Keratinocyte (primary cell): ENCODE data around the gene AP4S1. TPM values are rescaled to one million over a fixed set of nuclear protein-coding genes. Genes with fewer than 3 reads are reported as not detected.

Source experiments
- DNase-seq: peaks from one replicate; pipeline ENCODE4 v3.0.0-alpha.2; 2011; ENCODE audit warnings: low read depth, missing footprints, low spot score
- FAIRE-seq: peaks from 2 replicates; lab custom pipeline; 2011; peaks lifted over from hg19 to GRCh38; lab: Jason Lieb, UNC
- H2AFZ ChIP-seq: 2 replicates; pipeline ENCODE4 v1.6.0; 2012; ENCODE audit warnings: low read length, control low read depth, inconsistent platforms; ENCODE audit not compliant: control insufficient read depth
- H3K27ac ChIP-seq: 2 replicates; pipeline ENCODE4 v1.5.1; 2011; ENCODE audit warnings: low read length; ENCODE audit not compliant: control insufficient read depth, insufficient read depth
- H3K27me3 ChIP-seq: 3 replicates; pipeline ENCODE4 v1.6.0; 2011; ENCODE audit warnings: low read length; ENCODE audit not compliant: control insufficient read depth, insufficient read depth; ENCODE audit errors: extremely low read depth
- H3K36me3 ChIP-seq, 2 experiments: 2 replicates in 1 of 2; 3 replicates in 1 of 2; pipeline ENCODE4 v1.5.1; 2011; ENCODE audit warnings: low read length in 2 of 2, mild to moderate bottlenecking in 1 of 2; ENCODE audit not compliant: control insufficient read depth in 2 of 2, insufficient read depth in 2 of 2; ENCODE audit errors: extremely low read depth in 1 of 2
- H3K4me1 ChIP-seq: 3 replicates; pipeline ENCODE4 v1.5.1; 2011; ENCODE audit warnings: low read length; ENCODE audit not compliant: control insufficient read depth, insufficient read depth; ENCODE audit errors: extremely low read depth
- H3K4me2 ChIP-seq: 3 replicates; pipeline ENCODE4 v1.6.0; 2011; ENCODE audit warnings: low read depth, low read length; ENCODE audit not compliant: control insufficient read depth, insufficient read depth; ENCODE audit errors: extremely low read depth
- H3K4me3 ChIP-seq, 3 experiments: fragments of 200-600 bp in 1 of 3; sonication (generic) in 1 of 3; 2 replicates in 2 of 3; 3 replicates in 1 of 3; pipeline ENCODE4 v1.5.1; 2011 to 2016; ENCODE audit warnings: low read length in 3 of 3, mild to moderate bottlenecking in 3 of 3, control low read depth in 2 of 3, inconsistent platforms in 1 of 3, low read depth in 1 of 3, mixed read lengths in 1 of 3, mixed run types in 1 of 3, moderate library complexity in 1 of 3; ENCODE audit not compliant: control insufficient read depth in 2 of 3, insufficient read depth in 2 of 3; ENCODE audit errors: extremely low read depth in 1 of 3
- H3K79me2 ChIP-seq: 2 replicates; pipeline ENCODE4 v1.6.0; 2012; ENCODE audit warnings: low read length; ENCODE audit not compliant: control insufficient read depth, insufficient read depth
- H3K9ac ChIP-seq: 3 replicates; pipeline ENCODE4 v1.6.0; 2011; ENCODE audit warnings: low read length; ENCODE audit not compliant: control insufficient read depth, insufficient read depth; ENCODE audit errors: extremely low read depth
- H3K9me1 ChIP-seq: 3 replicates; pipeline ENCODE4 v1.6.0; 2011; ENCODE audit warnings: low read length; ENCODE audit not compliant: control insufficient read depth, insufficient read depth; ENCODE audit errors: extremely low read depth
- H3K9me3 ChIP-seq: 2 replicates; pipeline ENCODE4 v1.5.1; 2012; ENCODE audit warnings: low read depth, low read length; ENCODE audit not compliant: control insufficient read depth
- H4K20me1 ChIP-seq: 3 replicates; pipeline ENCODE4 v1.6.0; 2011; ENCODE audit warnings: low read length; ENCODE audit not compliant: control insufficient read depth, insufficient read depth; ENCODE audit errors: extremely low read depth
- EZH2 ChIP-seq: IDR thresholded peaks from one replicate; pipeline ENCODE4 v1.6.1; 2012; ENCODE audit warnings: inconsistent platforms, mild to moderate bottlenecking, low read length, moderate library complexity
- dilution Hi-C: fragments of 300-500 bp; cut with MboI; formaldehyde crosslinking; loops from one replicate; pipeline ENCODE4 v1.7.0; 2020; ENCODE audit warnings: low sequenced_read_pairs; ENCODE audit not compliant: extremely low pct_ligation_motif_present
- polyA plus RNA-seq, 5 experiments: library from polyadenylated mRNA; depleted of rRNA in 3 of 5; stranded (reverse) in 3 of 5; stranded (forward) in 1 of 5; unstranded in 1 of 5; fragments of >200 nt; gene quantifications; 1 replicate in 1 of 5; 2 replicates in 3 of 5; 3 replicates in 1 of 5; pipeline versions ENCODE4 v1.2.1 to v1.2.3, GENCODE V29; 2011 to 2012; ENCODE audit warnings: missing spikeins in 2 of 5, low read depth in 1 of 5, low replicate concordance in 1 of 5
- TF ChIP-seq, protein P1 (sequence below), 3 experiments: IDR thresholded peaks in 1 of 3; conservative IDR thresholded peaks in 1 of 3; optimal IDR thresholded peaks in 1 of 3; 2 replicates in 2 of 3; 3 replicates in 1 of 3; pipeline versions ENCODE3 to v1.5.1; 2011; ENCODE audit warnings: low read length in 3 of 3, mild to moderate bottlenecking in 3 of 3, moderate library complexity in 2 of 3, control low read depth in 1 of 3, inconsistent platforms in 1 of 3; ENCODE audit not compliant: insufficient read depth in 2 of 3; ENCODE audit errors: extremely low read depth in 1 of 3

AP4S1 gene
- polyA plus RNA-seq, 1 donor (not counting 4 experiments of a cell fraction or from before 2014, with no cell fraction given), result 6.2 TPM

- Histone ChIP-seq H3K4me2 (peak overlapping the region; percentile 53), H3K27ac (peak overlapping the region; percentile 28), H3K36me3 (no peaks in the 10 kb centered on the region), H2AFZ (peak overlapping the region; percentile 18), H3K79me2 (no peaks in the 10 kb centered on the region), H3K9me3 (no peaks in the 10 kb centered on the region), H3K27me3 (no peaks in the 10 kb centered on the region), H3K4me3 (no peak overlapping the region), H3K4me1 (peaks cover 7% of the 10 kb centered on the region), H3K9me1 (no peaks in the 10 kb centered on the region), H3K9ac (no peak overlapping the region), H4K20me1 (no peaks in the 10 kb centered on the region)
- no peak for DNase-seq
- no peak for TF ChIP-seq EZH2
- TF ChIP-seq, protein P1, sequence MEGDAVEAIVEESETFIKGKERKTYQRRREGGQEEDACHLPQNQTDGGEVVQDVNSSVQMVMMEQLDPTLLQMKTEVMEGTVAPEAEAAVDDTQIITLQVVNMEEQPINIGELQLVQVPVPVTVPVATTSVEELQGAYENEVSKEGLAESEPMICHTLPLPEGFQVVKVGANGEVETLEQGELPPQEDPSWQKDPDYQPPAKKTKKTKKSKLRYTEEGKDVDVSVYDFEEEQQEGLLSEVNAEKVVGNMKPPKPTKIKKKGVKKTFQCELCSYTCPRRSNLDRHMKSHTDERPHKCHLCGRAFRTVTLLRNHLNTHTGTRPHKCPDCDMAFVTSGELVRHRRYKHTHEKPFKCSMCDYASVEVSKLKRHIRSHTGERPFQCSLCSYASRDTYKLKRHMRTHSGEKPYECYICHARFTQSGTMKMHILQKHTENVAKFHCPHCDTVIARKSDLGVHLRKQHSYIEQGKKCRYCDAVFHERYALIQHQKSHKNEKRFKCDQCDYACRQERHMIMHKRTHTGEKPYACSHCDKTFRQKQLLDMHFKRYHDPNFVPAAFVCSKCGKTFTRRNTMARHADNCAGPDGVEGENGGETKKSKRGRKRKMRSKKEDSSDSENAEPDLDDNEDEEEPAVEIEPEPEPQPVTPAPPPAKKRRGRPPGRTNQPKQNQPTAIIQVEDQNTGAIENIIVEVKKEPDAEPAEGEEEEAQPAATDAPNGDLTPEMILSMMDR (optimal IDR thresholded peaks at IDR 0.05 in 1 of 3, IDR thresholded peaks at IDR 0.05 in 1 of 3, conservative IDR thresholded peaks at IDR 0.05 in 1 of 3; ENCODE audit: extremely low read depth in 1 of 3, insufficient read depth in 2 of 3, low read length in 3 of 3), result no peak
- dilution Hi-C loops, result no loop called here
- no peak for FAIRE-seq
These were observed 55.0 kb downstream of the AP4S1 start for GRCh38 chr14:31080484-31080883.

GRCh38 chr14:31083781-31084180 is 58.3 kb downstream of the AP4S1 start:
- H3K79me2 ChIP-seq, result no peaks in the 10 kb centered on the region
- H3K9me1 ChIP-seq, result no peaks in the 10 kb centered on the region
- H3K9me3 ChIP-seq, result no peaks in the 10 kb centered on the region
- FAIRE-seq (no peak), DNase-seq (no peak)
- no peak overlapping the region for H3K27ac ChIP-seq
- dilution Hi-C loops, result no loop called here
- H3K4me2 ChIP-seq, result no peak overlapping the region
- TF ChIP-seq, protein P1 (optimal IDR thresholded peaks at IDR 0.05 in 1 of 3, IDR thresholded peaks at IDR 0.05 in 1 of 3, conservative IDR thresholded peaks at IDR 0.05 in 1 of 3; ENCODE audit: extremely low read depth in 1 of 3, insufficient read depth in 2 of 3, low read length in 3 of 3), result no peak
- TF ChIP-seq EZH2, result no peak
- no peaks in the 10 kb centered on the region for H3K36me3 ChIP-seq
- no peak overlapping the region for H2AFZ ChIP-seq
- H3K4me3 ChIP-seq, result no peak overlapping the region
- H4K20me1 ChIP-seq, result no peaks in the 10 kb centered on the region
- H3K4me1 ChIP-seq, result peaks cover 7% of the 10 kb centered on the region
- no peak overlapping the region for H3K9ac ChIP-seq
- no peaks in the 10 kb centered on the region for H3K27me3 ChIP-seq
